Activated CD4-positive, alpha-beta T cell treated with anti-CD3 and anti-CD28 coated beads for 24 hours (primary cell): ENCODE measurements around the gene EIF4EBP3.

Source experiments
- DNase-seq, 2 donors: peaks; one replicate each; pipeline ENCODE4 v3.0.0-alpha.2; 2020; ENCODE audit warnings: low read depth in 2 of 2

EIF4EBP3 gene

GRCh38 chr5:140547508-140548299, at the start of gene EIF4EBP3:
Gene EIF4EBP3, plus strand, starts transcription at chr5:140547662. Its CDS starts 76 bp downstream, at chr5:140547738.
- DNase-seq: peak; percentile 79 to 80

- no peak for DNase-seq
Measured at GRCh38 chr5:140497897-140498296, 49.6 kb upstream of the EIF4EBP3 start.

GRCh38 chr5:140498591-140498990, 48.9 kb upstream of the EIF4EBP3 start:
- no peak for DNase-seq

- no peak for DNase-seq
Measured at GRCh38 chr5:140502834-140503233, 44.6 kb upstream of the EIF4EBP3 start.

GRCh38 chr5:140509898-140510297, 37.6 kb upstream of the EIF4EBP3 start:
- no peak for DNase-seq

GRCh38 chr5:140513124-140513523, 34.3 kb upstream of the EIF4EBP3 start:
- DNase-seq: no peak

DNA sequence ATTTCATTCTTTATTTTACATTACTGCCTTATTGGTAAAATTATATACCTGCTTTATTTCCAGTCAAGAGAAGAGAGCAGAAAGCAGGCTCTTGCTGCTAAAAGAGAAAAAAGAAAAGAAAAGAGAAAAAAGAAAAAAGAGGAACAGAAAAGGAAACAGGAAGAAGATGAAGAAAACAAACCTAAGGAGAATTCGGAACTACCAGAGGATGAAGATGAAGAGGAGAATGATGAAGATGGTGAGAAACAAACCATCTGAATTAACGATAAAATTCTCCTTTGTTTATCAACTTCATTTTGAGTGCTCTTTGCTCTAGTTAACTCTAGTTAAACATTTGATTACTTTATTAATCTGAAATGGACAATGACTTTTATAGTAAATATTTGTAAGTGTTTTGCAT, 23.5 kb upstream of the EIF4EBP3 start:
- no peak for DNase-seq

- DNase-seq: no peak
Measured at GRCh38 chr5:140540227-140540626, 7.2 kb upstream of the EIF4EBP3 start.

- DNase-seq: no peak
Measured at GRCh38 chr5:140542972-140543371, 4.5 kb upstream of the EIF4EBP3 start.

DNA sequence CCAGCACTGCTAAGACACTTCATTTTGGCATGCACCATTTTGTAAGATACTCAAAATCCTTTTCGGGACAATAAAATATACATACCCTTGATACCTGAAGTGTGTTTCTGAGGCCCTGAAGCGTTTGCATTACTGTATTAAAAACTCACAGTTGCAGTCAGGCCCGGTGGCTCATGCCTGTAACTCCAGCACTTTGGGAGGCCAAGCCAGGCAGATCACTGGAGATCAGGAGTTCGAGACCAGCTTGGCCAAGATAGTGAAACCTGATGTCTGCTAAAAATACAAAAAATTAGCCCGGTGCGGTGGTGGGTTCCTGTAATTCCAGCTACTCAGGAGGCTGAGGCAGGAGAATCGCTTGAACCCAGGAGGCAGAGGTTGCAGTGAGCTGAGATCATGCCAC, 2.5 kb upstream of the EIF4EBP3 start:
- DNase-seq: no peak

DNA sequence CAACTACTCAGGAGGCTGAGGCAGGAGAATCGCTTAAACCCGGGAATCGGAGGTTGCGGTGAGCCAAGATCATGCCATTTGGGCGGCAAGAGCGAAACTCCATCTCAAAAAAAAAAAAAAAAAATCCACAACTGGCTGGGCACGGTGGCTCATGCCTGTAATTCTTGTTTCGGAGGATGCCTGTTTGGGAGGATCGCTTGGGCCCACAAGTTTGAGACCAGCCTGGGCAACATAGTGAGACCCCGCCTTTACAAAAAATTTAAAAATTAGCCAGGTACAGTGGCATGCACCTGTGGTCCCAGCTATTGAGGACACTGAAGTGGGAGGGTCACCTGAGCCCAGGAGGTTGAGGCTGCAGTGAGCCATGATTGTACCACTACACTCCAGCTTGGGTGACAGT, 1.9 kb upstream of the EIF4EBP3 start:
- DNase-seq: no peak

- DNase-seq: no peak
Measured at GRCh38 chr5:140546851-140547507, 483 bp upstream of the EIF4EBP3 start.

DNA sequence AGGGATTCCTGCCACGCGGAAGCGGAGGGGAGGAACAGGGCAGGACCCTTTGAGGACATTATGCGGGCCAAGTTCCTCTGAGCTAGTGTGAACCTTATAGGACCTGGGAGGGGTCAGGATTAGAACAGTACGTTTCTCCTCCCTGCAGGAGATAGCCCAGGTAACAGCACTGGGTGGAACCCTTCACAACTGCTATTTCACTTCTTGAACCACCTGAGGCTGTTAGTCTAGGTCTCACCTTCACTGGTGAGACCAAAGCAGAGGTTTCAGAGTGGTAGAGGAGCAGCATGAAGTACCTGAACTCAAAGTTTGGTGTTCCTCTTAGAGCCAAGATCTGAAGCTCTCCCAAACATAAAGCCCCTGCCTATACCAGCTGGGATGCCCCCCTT, 832 bp downstream of the EIF4EBP3 start:
- no peak for DNase-seq

GRCh38 chr5:140548791-140549190, 1.3 kb downstream of the EIF4EBP3 start:
- no peak for DNase-seq

- no peak for DNase-seq
Measured at GRCh38 chr5:140549237-140550144, 2.0 kb downstream of the EIF4EBP3 start.

DNA sequence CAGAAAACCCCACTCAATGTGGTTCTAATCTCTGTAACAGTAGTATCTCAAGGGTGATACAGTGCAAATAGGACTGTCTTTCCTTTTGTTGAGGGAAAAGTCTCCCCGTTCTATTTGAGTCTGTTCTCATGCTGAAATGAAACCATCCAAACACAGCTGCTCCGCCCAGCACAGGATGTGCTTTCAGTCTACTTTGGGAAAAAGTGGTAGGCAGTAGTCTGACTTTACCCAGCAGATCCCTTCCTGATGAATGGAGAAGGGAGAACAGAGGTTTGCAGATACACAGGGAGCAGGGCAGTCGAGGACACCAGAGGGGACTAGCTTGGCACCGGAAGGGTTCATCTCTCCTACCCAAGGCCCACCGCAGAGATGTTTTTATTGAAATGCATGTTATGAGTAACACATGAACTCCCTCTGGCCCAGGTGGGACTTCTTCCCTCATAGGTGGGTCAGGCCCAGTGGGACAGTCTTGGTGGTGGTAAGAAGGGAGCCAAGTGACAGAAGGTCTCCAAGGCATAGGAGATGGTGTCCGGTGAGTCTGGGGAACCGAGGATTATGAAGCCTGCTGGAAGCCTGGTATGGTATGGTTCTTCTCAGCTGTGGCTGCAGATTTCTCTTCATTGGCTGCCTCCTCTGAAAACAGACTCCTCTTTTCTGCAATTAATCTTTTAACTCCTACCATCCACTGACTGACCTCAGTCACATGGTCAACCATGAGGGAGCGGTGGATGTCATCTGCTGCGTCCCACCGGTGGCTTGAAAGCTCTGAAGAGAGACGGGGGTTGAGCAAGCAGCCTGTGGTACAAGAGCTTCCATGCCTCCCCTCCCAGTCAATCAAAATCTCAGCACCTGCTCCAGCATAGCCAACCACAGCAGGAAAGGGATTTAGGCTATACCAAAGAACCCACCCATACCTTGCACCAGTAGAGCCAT, 3.0 kb downstream of the EIF4EBP3 start:
- no peak for DNase-seq

DNA sequence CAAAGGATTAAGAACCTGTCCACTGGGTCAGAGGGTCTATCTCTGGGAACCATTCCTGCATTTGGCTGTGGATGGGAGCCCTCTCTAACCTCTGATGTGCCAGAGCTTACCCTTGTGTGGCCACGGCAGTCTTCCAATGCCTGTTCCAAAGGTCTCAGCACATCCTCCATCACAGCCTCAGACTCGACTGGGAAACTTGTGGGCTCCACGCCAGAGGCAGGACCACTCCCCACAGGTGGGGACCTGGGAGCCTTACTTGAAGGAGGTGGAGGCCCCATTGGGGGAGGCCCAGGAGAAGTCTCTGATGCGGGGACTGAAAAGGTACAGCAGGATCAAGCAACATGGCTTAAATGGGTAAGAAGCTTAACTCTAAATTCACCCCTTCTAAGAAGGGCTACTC, 4.4 kb downstream of the EIF4EBP3 start:
- no peak for DNase-seq

DNA sequence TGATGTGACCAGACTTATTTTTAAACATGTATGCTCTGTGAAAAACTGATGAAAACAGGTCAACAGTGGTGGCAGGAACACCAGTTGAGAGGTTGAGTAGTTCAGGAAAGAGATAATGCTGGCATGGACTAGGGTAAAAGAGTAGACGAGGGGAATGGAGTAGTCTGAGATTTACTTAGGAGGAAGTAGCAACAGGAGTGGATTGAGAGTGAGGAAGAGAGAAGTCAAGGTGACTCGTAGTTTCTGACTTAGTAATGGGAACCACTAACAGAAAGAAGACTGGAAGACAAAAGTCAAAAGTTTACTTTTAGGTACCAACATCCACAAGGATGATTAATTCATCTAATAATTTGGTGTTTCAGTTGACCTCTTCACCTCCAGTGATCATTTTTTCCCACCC, 6.2 kb downstream of the EIF4EBP3 start:
- DNase-seq: no peak

- no peak for DNase-seq
Measured at GRCh38 chr5:140554454-140554853, 7.0 kb downstream of the EIF4EBP3 start.

DNA sequence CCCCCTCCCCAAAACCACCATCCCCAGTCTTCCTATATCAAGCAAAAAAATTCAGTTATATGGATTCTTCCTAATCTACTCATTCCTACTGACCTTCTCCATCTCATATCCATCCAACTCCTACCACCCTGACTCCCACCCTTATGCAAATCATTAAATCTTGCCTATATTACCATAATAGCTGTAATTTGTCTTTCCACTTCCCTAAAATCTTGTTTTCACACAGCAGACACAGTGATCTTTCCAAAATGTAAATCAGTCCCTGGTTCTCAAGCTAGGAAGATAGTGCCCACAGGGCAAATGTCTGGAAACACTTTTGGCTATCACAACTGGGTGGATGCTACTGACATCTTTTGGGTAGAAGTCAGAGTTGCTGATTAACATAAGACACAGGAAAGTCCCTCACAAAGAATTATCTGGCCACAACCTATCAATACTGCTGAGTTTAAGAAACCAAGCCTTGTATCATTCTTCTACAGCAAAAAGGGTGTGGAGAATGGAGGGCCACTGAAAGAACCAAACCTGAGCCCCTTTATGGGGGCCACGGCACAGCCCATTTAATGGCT, 8.4 kb downstream of the EIF4EBP3 start:
- DNase-seq: no peak

- DNase-seq: no peak
Measured at GRCh38 chr5:140556438-140556837, 9.0 kb downstream of the EIF4EBP3 start.
